ENCODE data around the gene FAM217B. TPM values are rescaled to one million over a fixed set of nuclear protein-coding genes. Genes with fewer than 3 reads are reported as not detected.

FAM217B gene
- total RNA-seq, 4 donors from 2014 or later = 9.4 to 15.9 (median 12.9) TPM

GRCh38 chr20:59944726-59945125 is 4.5 kb downstream of the FAM217B start:
- Histone ChIP-seq H3K27ac (no peak overlapping the region), H3K27me3 (no peaks in the 10 kb centered on the region), H3K36me3 (peaks cover 15 to 18% of the 10 kb centered on the region in 2 donors), H3K9me3 (no peaks in the 10 kb centered on the region), H3K4me1 (peaks cover 4 to 8% of the 10 kb centered on the region in 2 donors), H3K4me3 (replicated peaks in 1 of 3) (no peak overlapping the region)
- no peak for DNase-seq
- intact Hi-C loops (cut with DNase I) = no loop called here
- 92 to 93% methylated on average over 7 of the region's 7 CpGs for WGBS, 2 donors
- no peak for TF ChIP-seq CTCF (IDR thresholded peaks at IDR 0.05)
- no peak for TF ChIP-seq POLR2A (IDR thresholded peaks at IDR 0.05)

- Histone ChIP-seq H3K27me3 (no peaks in the 10 kb centered on the region), H3K4me1 (peaks cover 4 to 8% of the 10 kb centered on the region in 2 donors), H3K27ac (no peak overlapping the region), H3K9me3 (no peaks in the 10 kb centered on the region), H3K36me3 (peaks cover 15 to 18% of the 10 kb centered on the region in 2 donors), H3K4me3 (replicated peaks in 1 of 3) (no peak overlapping the region)
- intact Hi-C loops (cut with DNase I) = no loop called here
- no peak for DNase-seq
- TF ChIP-seq POLR2A (IDR thresholded peaks at IDR 0.05) (no peak), CTCF (IDR thresholded peaks at IDR 0.05) (no peak)
- 82 to 86% methylated on average over 3 of the region's 3 CpGs for WGBS, 2 donors
Observed at GRCh38 chr20:59945175-59945574, 5.0 kb downstream of the FAM217B start.

GRCh38 chr20:59945731-59946130 is 5.5 kb downstream of the FAM217B start:
- TF ChIP-seq CTCF (IDR thresholded peaks at IDR 0.05) (no peak), POLR2A (IDR thresholded peaks at IDR 0.05) (no peak)
- 84 to 93% methylated on average over 2 of the region's 2 CpGs for WGBS, 2 donors
- Histone ChIP-seq H3K9me3 (no peaks in the 10 kb centered on the region), H3K27ac (no peak overlapping the region), H3K36me3 (peaks cover 15 to 18% of the 10 kb centered on the region in 2 donors), H3K4me1 (peaks cover 4 to 8% of the 10 kb centered on the region in 2 donors), H3K4me3 (replicated peaks in 1 of 3) (no peak overlapping the region), H3K27me3 (no peaks in the 10 kb centered on the region)
- no peak for DNase-seq
- intact Hi-C loops (cut with DNase I) = no loop called here

GRCh38 chr20:59947376-59947775 is 7.2 kb downstream of the FAM217B start:
- H3K4me1 ChIP-seq = no peaks in the 10 kb centered on the region
- intact Hi-C loops (cut with DNase I) = no loop called here
- WGBS, 2 donors = 86 to 96% methylated on average over 8 of the region's 8 CpGs

GRCh38 chr20:59948212-59948611 is 8.0 kb downstream of the FAM217B start:
- intact Hi-C loops (cut with DNase I) = no loop called here
- no peaks in the 10 kb centered on the region for H3K4me1 ChIP-seq
- TF ChIP-seq POLR2A (IDR thresholded peaks at IDR 0.05) (no peak), CTCF (IDR thresholded peaks at IDR 0.05) (no peak)
- peaks cover 13 to 15% of the 10 kb centered on the region in 2 donors for H3K36me3 ChIP-seq
- H3K27me3 ChIP-seq = no peaks in the 10 kb centered on the region
- 75 to 81% methylated on average over 1 of the region's 1 CpG for WGBS, 2 donors
- no peak overlapping the region for H3K27ac ChIP-seq
- no peaks in the 10 kb centered on the region for H3K9me3 ChIP-seq
- H3K4me3 ChIP-seq (replicated peaks in 1 of 3) = no peak overlapping the region
- DNase-seq = no peak

More at GRCh38 chr20:59947376-59947775, 7.2 kb downstream of the FAM217B start:
- no peak overlapping the region for H3K27ac ChIP-seq
- no peak overlapping the region for H3K4me3 ChIP-seq (replicated peaks in 1 of 3)
- no peaks in the 10 kb centered on the region for H3K27me3 ChIP-seq
- H3K9me3 ChIP-seq = no peaks in the 10 kb centered on the region
- no peak for DNase-seq
- H3K36me3 ChIP-seq = peaks cover 15 to 18% of the 10 kb centered on the region in 2 donors
- TF ChIP-seq POLR2A (IDR thresholded peaks at IDR 0.05) (no peak), CTCF (IDR thresholded peaks at IDR 0.05) (no peak)
